NCI-H2029 treated with DMSO at 0.1 percent for 48 hours (cell line): ENCODE measurements around the gene PSG5.
A peak's percentile ranks its signal among the peaks of the same experiment; 100 is the strongest.
"Not testable (repeated sequence)": the region's sequence is repeated elsewhere in the genome, so short reads cannot be mapped to it uniquely, and the experiment has no call there.

Experiments used
- DNase-seq: peaks from one replicate; lab custom pipeline; 2025; lab: John Stamatoyannopoulos, UW

PSG5 gene

DNA sequence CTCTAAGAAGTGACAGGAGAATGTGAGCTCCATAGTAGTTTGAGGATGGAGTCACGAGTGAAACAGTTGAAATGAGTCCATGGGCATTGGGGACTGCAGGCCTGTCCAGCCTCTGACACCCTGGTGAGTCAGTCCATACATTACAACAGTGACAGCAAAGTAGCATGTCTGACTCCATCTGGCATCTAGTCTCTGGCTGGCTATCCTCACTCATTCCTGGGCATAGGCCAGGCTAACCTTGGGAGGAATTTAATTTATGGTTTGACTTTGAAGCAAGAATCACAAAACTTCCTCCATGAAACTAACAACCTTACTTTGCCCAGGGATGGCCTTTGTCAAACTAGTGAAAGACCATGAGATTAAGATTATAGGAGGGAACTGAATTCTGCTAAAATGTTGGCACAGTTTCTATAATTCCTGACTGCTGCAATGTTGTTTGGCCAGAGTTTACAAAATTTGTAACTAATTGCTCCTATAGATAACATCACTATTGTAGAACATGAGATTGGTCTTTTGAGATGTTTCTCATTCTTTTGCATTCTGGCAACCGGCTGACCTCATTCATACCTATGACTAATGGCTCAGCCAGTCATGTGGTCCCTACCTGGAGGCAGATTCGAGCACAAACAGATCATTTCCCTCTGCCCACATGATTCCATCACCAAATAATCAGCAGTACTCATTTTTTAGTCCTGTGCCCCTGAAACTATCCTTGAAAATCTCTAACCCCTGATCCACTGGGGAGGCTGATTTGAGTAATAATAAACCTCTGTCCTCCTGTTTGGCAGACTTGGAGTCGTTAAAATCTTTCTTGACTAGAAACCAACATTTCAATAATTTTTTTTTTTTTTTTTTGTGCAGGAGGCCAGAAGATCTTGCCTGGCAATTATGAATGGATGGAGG, 4.2 kb downstream of the PSG5 start:
- DNase-seq: not testable (repeated sequence)

GRCh38 chr19:43179569-43180147, 6.7 kb downstream of the PSG5 start:
- not testable (repeated sequence) for DNase-seq

DNA sequence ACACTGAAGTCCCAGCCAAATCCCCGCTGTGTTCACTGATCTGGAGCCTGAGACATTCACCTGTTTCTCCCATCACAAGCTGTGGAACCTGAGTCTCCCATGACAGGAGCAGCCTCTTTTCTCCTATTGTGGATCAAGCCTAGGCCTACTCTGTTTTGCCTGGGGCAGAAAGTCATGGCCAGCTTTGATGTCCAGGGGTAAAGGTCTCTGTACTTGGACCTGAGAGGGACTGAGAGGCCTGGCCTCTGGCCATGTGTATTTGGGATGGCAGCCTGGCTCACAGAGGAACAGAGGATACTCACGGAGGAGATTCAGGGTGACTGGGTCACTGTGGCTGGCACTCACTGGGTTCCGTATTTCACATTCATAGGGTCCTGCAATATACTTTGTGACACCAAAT, 7.8 kb downstream of the PSG5 start:
- DNase-seq: not testable (repeated sequence)

DNA sequence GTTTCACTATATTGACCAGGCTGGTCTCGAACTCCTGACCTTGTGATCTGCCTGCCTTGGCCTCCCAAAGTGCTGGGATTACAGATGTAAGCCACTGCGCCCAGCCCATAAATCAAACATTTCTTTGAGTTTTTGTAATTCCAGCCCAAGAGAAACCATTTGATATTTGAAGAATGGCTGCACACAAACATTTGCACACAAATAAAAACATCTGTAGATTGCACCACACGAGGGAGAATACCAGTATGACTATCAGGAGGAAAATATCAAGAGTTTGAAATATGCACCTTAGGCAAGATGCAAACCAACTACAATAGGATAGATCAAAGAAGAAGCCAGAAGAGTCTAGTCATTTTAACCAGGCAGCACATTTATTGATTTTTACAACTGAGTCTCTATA, 20.4 kb downstream of the PSG5 start:
- DNase-seq: not testable (repeated sequence)

DNA sequence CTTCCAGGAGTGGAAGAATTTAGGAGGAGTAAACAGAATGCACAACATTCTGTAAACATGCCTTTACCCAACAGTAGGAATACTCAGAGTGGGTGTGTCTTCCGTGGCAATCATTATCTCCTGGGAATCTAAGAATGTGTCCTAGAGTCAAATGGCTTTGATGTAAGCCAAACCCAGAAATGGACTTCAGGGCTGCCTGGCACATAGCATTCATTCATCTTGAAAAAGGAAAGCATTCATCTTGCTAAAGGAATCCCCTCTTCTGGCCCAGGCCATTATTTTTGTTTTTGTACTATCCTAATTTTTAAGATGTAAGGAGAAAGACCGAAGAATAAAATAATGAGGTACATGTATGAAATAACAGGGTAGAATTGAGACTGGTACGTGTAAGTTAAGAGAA, 23.2 kb downstream of the PSG5 start:
- not testable (repeated sequence) for DNase-seq

GRCh38 chr19:43162261-43162660, 24.1 kb downstream of the PSG5 start:
- not testable (repeated sequence) for DNase-seq

GRCh38 chr19:43152214-43152613, 34.1 kb downstream of the PSG5 start:
- DNase-seq: no peak

GRCh38 chr19:43149788-43150187, 36.5 kb downstream of the PSG5 start:
- DNase-seq: peak; percentile 82

DNA sequence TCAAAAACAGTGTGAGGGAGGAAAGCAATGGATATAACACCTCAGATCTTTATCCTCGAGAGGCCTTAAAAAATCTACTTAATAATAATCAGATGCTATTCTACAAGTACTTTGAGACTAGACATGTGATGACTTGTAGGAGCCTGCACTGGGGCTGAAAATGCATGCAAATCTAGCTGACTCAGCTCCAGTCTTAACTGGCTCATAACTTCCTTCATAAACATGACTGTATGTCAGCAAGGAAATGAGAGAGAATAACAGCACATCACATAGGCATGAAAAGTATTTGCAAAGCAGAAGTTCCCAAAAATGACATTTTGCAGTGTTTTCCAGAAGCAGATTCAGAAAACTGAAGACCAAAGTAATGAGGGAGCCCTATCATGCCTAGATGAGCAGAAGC, 38.1 kb downstream of the PSG5 start:
- no peak for DNase-seq

- not testable (repeated sequence) for DNase-seq
Measured at GRCh38 chr19:43141763-43142162, 44.6 kb downstream of the PSG5 start.

DNA sequence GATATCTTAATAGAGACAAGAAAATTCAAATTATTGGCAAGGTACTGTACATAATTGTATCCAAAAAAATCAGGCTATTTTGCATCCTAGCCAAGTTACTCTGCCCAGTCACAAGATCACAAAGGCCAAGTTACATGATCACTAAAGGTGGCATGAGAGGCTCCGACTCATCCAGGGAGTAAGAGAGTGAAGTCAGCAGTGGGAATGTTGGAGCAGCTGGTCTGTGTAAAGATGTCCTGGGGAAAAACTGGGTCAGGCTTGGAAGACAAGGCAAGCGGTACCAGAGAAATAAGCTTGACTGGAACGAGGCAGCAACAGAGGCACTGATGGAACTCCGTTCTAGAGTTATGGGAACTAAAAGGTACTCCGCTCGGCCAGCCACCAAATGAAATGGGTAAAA, 53.6 kb downstream of the PSG5 start:
- DNase-seq: no peak

GRCh38 chr19:43131281-43131842, 55.0 kb downstream of the PSG5 start:
- DNase-seq: peak; percentile 80

- not testable (repeated sequence) for DNase-seq
Measured at GRCh38 chr19:43129197-43129596, 57.1 kb downstream of the PSG5 start.

- not testable (repeated sequence) for DNase-seq
Measured at GRCh38 chr19:43127336-43127735, 59.0 kb downstream of the PSG5 start.

DNA sequence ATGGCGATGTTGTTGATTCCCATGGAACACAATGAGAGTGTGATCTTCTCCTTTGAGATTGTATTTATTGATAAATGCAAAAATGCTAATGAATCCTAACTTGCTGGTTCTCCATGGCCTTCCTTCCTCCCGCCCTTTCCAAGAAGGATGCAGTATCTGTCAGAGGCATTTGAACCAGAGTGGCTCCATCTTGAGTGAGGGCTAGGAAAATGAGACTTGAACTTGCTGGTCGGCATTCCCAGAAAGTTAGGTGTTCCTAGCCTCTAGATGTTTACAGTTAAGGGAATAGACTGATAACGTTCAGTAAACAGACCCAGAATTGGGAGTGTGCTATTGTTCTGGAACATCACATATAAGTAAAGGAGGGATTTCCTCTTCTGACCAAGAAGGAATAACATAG, 59.6 kb downstream of the PSG5 start:
- no peak for DNase-seq

DNA sequence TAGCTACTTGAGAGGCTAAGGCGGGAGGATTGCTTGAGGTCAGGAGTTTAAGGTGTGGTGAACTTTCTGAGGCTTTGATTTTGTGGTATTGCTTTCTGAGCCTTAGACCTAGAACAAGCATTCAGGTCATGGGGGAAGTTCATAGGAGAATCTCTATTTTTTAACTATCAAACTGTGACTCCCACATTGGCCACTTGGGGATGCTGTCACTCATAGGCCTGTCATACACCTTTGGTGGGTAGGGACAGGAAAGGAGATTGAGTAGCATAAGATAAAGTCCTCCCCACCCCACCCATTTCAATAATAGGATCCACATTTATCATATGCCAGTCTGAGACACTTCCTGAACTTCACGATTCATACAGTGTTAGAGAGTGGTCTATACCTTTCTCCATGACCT, 62.0 kb downstream of the PSG5 start:
- no peak for DNase-seq

DNA sequence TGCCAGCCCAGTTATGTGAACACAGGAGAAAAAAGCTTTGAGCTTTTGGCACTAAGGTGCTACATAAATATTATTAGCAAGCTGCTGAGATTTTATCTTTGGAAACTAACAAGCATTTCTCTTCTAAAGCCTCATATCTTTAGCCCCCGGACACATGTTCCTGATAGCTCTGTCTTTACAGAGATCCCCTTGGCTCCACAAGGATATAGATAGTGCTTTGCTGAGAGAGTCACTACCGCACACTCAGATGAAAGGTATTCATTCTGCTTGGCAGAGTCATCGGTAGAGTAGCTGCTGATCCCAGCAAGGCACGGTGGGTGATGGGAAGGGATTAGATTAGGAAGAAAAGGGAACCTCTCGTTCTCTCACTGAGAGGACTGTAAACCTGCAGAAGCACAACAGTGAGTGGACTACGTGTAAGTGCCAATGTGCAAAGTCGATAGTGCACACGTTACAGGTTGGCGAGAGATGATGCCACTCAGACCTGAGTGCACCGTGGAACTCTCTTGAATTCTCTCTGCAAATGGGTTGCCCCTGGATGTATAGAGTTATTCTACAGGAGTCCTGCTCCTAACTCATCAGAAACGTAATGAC, 65.8 kb downstream of the PSG5 start:
- DNase-seq: not testable (repeated sequence)

DNA sequence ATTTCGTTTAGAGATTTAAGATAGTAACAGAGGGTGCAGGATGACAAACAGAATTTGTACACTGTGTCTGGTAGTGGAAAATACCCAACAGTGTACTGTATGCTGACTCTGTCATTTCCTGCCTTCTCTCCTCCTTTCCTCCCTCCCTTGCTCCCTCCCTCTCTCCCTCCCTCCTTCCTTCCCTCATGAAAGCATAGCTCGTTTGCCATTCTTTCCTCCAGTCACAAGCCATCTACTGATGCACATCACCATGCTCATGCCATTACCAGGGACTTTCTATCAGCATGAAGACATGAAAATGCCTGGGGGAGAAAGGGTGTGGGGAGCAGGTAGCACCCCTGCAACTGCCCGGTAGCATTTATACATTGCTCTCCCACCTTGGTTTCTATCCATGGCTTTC, 66.8 kb downstream of the PSG5 start:
- not testable (repeated sequence) for DNase-seq
